ENCODE data around the gene ANKRD55. TPM values are rescaled to one million over a fixed set of nuclear protein-coding genes. Genes with fewer than 3 reads are reported as not detected.

Gene ANKRD55
- 1 to 10 TPM in 1 of 6 donors, under 1 TPM in 4, not detected in 1; 0.23 to 1.7 (median 0.98) TPM for total RNA-seq

DNA sequence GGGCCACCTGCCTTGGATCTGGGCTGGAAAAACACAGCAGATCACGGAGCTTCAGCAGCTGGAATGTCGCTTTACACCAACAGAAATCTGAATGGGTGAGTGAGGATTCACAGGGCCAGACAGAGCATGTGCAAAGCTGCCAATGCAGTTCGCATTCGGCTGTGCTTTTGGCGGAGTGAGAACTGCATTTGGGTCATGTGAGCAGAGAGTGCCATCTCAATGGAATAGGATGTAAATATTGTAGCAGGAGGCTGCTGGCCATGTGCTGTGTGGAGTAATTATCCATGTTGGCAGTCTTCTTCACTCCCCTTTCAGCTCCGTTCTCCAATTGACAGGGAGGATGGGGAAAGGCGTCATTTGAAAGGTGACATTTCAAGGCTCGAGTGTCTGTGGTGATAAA, at the start of gene ANKRD55:
ANKRD55 (minus strand) TSS at position 101 of the 400 bp plus-strand sequence. CDS start 417 bp downstream, outside the sequence.
- H3K9me3 ChIP-seq, result no peaks in the 10 kb centered on the region
- ATAC-seq (ENCODE audit: low FRiP score in 2 of 2), result no peak
- no peaks in the 10 kb centered on the region for H3K36me3 ChIP-seq
- no peaks in the 10 kb centered on the region for H3K4me1 ChIP-seq
- no peak within 1 kb of the TSS for H3K27ac ChIP-seq
- no peaks in the 10 kb centered on the region for H3K27me3 ChIP-seq
- 60 to 77% methylated on average over 8 of the region's 8 CpGs for WGBS, 2 donors
- no peak for TF ChIP-seq POLR2AphosphoS5 (IDR thresholded peaks at IDR 0.05)
- no peak for TF ChIP-seq POLR2A (IDR thresholded peaks at IDR 0.05)
- DNase-seq, result no peak
- H3K4me3 ChIP-seq, result no peak within 1 kb of the TSS

DNA sequence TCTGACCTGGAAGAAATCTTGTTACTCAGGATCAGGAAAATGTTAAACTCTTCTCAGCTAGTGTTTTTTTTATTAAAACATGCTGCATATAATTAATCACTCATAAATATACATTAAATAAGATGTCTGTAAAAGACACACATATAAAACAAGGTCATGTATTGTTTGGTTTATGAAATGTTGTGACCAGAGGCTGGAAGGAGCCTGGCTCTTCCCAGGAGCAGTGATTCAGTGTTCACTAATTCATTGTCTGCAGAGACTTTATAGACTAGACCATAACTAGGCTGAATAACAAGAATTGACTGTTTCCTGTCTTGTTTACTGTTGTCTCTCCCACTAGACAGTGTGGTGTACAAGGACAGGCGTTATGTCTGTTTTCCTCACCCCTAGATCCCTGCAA, 49.1 kb upstream of the ANKRD55 start:
- DNase-seq (no peak), ATAC-seq (ENCODE audit: low FRiP score in 2 of 2) (no peak)
- 94 to 95% methylated on average over 1 of the region's 1 CpG for WGBS, 2 donors
- no peaks in the 10 kb centered on the region for H3K27me3 ChIP-seq
- H3K36me3 ChIP-seq, result no peaks in the 10 kb centered on the region
- TF ChIP-seq EP300 (IDR thresholded peaks at IDR 0.05) (no peak), POLR2A (IDR thresholded peaks at IDR 0.05) (no peak), POLR2AphosphoS5 (IDR thresholded peaks at IDR 0.05) (no peak)
- TF ChIP-seq, protein P1, sequence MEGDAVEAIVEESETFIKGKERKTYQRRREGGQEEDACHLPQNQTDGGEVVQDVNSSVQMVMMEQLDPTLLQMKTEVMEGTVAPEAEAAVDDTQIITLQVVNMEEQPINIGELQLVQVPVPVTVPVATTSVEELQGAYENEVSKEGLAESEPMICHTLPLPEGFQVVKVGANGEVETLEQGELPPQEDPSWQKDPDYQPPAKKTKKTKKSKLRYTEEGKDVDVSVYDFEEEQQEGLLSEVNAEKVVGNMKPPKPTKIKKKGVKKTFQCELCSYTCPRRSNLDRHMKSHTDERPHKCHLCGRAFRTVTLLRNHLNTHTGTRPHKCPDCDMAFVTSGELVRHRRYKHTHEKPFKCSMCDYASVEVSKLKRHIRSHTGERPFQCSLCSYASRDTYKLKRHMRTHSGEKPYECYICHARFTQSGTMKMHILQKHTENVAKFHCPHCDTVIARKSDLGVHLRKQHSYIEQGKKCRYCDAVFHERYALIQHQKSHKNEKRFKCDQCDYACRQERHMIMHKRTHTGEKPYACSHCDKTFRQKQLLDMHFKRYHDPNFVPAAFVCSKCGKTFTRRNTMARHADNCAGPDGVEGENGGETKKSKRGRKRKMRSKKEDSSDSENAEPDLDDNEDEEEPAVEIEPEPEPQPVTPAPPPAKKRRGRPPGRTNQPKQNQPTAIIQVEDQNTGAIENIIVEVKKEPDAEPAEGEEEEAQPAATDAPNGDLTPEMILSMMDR (IDR thresholded peaks at IDR 0.05), result no peak
- no peaks in the 10 kb centered on the region for H3K9me3 ChIP-seq
- no peak overlapping the region for H3K27ac ChIP-seq
- H3K4me1 ChIP-seq, result peaks cover 0 to 14% (median 11%) of the 10 kb centered on the region in 4 donors
- H3K4me3 ChIP-seq, result no peak overlapping the region

DNA sequence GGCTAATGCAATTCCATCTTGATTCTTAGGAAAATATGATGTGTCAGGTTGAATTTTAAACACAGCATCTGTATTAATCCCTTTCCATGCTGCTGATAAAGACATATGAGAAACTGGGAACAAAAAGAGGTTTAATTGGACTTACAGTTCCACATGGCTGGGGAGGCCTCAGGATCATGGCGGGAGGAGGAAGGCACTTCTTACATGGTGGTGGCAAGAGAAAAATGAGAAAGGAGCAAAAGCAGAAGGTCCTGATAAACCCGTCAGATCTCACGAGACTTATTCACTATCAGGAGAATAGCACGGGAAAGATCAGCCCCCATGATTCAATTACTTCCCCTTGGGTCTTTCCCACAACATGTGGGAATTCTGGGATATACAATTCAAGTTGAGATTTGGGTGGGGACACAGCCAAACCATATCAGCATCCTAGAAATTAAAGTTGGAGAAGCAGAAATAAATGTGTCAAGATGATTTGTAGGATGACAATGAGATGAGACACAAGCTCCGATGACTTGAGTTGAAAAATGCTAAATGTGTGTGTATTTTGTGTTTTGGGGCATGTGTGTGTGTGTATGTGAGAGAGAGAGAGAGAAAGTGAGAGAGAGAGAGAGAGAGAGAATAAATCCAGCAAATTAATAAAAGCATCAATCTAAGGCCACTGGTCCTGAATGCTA, 48.5 kb upstream of the ANKRD55 start:
- 75 to 76% methylated on average over 5 of the region's 5 CpGs for WGBS, 2 donors
- peaks cover 0 to 14% (median 11%) of the 10 kb centered on the region in 4 donors for H3K4me1 ChIP-seq
- H3K36me3 ChIP-seq, result no peaks in the 10 kb centered on the region
- no peak overlapping the region for H3K27ac ChIP-seq
- no peaks in the 10 kb centered on the region for H3K27me3 ChIP-seq
- DNase-seq, result no peak
- no peak for ATAC-seq (ENCODE audit: low FRiP score in 2 of 2)
- TF ChIP-seq POLR2AphosphoS5 (IDR thresholded peaks at IDR 0.05), result no peak
- TF ChIP-seq, protein P1 (IDR thresholded peaks at IDR 0.05), result no peak
- TF ChIP-seq EP300 (IDR thresholded peaks at IDR 0.05), result no peak
- TF ChIP-seq POLR2A (IDR thresholded peaks at IDR 0.05), result no peak
- no peak overlapping the region for H3K4me3 ChIP-seq
- H3K9me3 ChIP-seq, result no peaks in the 10 kb centered on the region

DNA sequence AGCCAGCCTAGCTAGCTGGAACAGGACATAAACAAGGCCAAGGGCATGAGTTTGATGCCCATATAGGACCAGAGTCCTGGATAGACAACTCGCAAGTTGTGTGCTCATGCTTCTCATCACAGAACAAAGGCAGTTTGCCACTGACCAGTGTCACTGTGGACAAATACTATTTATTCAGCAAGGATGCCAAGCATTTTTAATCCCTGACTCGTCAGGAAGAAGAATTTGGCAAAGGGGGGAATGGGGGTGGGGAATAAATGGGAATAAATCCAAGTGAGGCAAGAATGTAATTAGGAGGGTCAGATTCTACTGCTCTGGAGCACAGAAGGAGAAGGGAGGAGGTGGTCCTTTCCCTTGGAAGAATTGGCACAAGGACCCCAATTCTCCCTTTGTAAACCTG, 46.8 kb upstream of the ANKRD55 start:
- TF ChIP-seq POLR2A (IDR thresholded peaks at IDR 0.05) (no peak), POLR2AphosphoS5 (IDR thresholded peaks at IDR 0.05) (no peak), EP300 (IDR thresholded peaks at IDR 0.05) (no peak)
- TF ChIP-seq, protein P1 (IDR thresholded peaks at IDR 0.05), result no peak
- no peaks in the 10 kb centered on the region for H3K9me3 ChIP-seq
- peaks cover 0 to 14% (median 11%) of the 10 kb centered on the region in 4 donors for H3K4me1 ChIP-seq
- no peaks in the 10 kb centered on the region for H3K36me3 ChIP-seq
- peak overlapping the region in 1 of 4 donors; percentile 0 for H3K27ac ChIP-seq
- DNase-seq (no peak), ATAC-seq (ENCODE audit: low FRiP score in 2 of 2) (no peak)
- no peak overlapping the region for H3K4me3 ChIP-seq
- WGBS, 2 donors, result 30 to 60% methylated on average over 2 of the region's 2 CpGs
- no peaks in the 10 kb centered on the region for H3K27me3 ChIP-seq

DNA sequence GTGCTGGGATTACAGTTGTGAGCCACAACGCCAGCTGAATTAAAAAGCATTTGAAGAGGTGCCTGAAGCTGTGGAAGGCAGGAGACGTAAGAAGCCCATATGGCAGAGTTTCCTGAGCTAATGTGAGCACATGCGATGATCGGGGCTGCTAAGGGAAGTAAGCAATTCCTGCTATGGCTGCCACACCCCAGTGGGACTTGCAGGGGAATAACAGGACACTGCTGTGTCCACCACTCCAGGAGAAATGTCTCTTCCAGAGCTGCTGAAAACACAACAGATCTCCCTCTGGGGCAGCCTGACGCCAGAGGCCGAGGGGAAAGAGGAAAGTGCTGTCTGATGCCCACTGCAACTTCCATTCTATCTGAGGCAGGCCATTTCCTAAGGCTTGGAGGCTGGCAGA, 46.2 kb upstream of the ANKRD55 start:
- Histone ChIP-seq H3K9me3 (no peaks in the 10 kb centered on the region), H3K4me3 (no peak overlapping the region), H3K36me3 (no peaks in the 10 kb centered on the region), H3K27me3 (no peaks in the 10 kb centered on the region), H3K27ac (peak overlapping the region in 2 of 4 donors; percentile 0 to 28), H3K4me1 (peaks cover 0 to 14% (median 11%) of the 10 kb centered on the region in 4 donors)
- TF ChIP-seq, protein P1 (IDR thresholded peaks at IDR 0.05), result no peak
- TF ChIP-seq EP300 (IDR thresholded peaks at IDR 0.05) (no peak), POLR2AphosphoS5 (IDR thresholded peaks at IDR 0.05) (no peak), POLR2A (IDR thresholded peaks at IDR 0.05) (no peak)
- no peak for DNase-seq
- no peak for ATAC-seq (ENCODE audit: low FRiP score in 2 of 2)
- WGBS, 2 donors, result 48 to 63% methylated on average over 6 of the region's 6 CpGs
